GM10248 (cell line): ENCODE data around the gene CACNA1E.
"Not testable (repeated sequence)": the region's sequence is repeated elsewhere in the genome, so short reads cannot be mapped to it uniquely, and the experiment has no call there.

ENCODE experiments used
- CTCF ChIA-PET: fragments of 300-600 bp; sonication (Branson Sonifier 250); formaldehyde crosslinking; extraction: SDS; loops from one replicate; lab custom pipeline; 2021; ENCODE audit warnings: antibody characterized with exemption; lab: Yijun Ruan, JAX
- POLR2A ChIA-PET: fragments of 350-650 bp; sonication (Branson Sonifier 250); formaldehyde crosslinking; extraction: SDS; loops from one replicate; lab custom pipeline; 2020; ENCODE audit warnings: antibody characterized with exemption; lab: Yijun Ruan, JAX
- DNase-seq: peaks from one replicate; pipeline ENCODE4 v3.0.0; 2012; ENCODE audit errors: extremely low spot score
- TF ChIP-seq, protein P1 (sequence below): IDR thresholded peaks from 2 replicates; pipeline ENCODE4 v1.5.1; 2012; ENCODE audit warnings: mild to moderate bottlenecking, low read depth; ENCODE audit errors: extremely low read depth, missing control alignments, control extremely low read depth

Gene CACNA1E

DNA sequence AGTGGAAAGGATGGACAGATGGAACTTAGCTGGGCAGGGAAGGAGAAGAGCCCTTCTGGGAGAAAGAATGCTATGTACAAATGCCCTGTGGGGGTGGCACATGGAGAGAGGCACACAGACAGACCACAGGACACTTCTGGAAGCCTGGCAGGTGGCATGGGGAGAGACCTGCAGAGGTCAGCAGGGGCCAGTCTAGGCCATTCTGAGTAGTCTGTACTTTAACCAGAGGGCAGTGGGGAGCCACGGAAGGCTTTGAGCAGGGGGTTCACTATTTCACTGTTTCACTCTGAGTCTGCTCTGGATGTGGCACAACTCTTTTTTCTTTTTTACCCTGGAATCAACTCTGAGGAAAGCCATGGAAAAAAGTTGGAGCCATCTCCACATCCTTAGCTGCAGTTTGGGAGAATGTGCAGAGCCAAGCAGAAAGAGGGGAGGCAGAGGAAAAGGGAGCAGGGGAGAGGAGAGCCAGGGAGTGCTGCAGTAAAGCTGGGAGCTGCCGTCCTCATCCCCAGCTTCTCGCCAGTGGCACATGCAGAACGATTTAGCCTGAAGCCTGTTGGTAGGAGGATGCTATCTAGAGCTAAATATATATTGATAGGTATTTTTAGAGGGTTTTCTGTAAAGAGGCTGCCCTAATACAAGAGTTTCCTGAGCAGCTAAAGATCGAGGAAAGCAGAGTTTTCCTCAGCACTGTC lies 34.0 kb downstream of the CACNA1E start:
- POLR2A ChIA-PET = no interaction called here

DNA sequence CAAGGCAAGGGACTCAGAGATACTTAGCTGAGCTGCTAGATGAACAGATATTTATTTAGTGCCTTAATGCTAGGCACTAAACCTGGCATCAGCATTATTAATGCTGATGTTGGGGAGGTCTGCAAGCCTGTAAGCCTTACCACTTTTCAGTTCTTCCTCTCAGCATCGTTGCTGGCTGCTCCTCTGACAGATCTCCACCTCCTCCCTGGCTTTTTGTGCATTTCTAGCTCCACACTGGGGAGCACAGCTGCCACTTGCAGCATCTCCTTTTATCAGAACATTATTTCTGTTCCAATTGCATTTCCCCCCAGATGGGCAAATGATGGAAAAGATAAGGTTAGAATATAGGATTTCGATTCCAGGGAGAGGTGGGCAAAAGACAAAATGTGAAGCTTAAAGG lies 34.8 kb downstream of the CACNA1E start:
- ChIA-PET CTCF (interaction anchor here (1.2 to 3.8 kb wide), 6 partner anchors 9 to 418 kb away, joined by 3 to 22 read pairs (median 5); no protein-coding TSS in a partner anchor), POLR2A (no interaction called here)
- DNase-seq = no peak
- TF ChIP-seq, protein P1, sequence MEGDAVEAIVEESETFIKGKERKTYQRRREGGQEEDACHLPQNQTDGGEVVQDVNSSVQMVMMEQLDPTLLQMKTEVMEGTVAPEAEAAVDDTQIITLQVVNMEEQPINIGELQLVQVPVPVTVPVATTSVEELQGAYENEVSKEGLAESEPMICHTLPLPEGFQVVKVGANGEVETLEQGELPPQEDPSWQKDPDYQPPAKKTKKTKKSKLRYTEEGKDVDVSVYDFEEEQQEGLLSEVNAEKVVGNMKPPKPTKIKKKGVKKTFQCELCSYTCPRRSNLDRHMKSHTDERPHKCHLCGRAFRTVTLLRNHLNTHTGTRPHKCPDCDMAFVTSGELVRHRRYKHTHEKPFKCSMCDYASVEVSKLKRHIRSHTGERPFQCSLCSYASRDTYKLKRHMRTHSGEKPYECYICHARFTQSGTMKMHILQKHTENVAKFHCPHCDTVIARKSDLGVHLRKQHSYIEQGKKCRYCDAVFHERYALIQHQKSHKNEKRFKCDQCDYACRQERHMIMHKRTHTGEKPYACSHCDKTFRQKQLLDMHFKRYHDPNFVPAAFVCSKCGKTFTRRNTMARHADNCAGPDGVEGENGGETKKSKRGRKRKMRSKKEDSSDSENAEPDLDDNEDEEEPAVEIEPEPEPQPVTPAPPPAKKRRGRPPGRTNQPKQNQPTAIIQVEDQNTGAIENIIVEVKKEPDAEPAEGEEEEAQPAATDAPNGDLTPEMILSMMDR = no peak

More for the DNA sequence above, 34.0 kb downstream of the CACNA1E start:
- TF ChIP-seq, protein P1 = no peak
- CTCF ChIA-PET = interaction anchor here (1.3 to 3.8 kb wide), 6 partner anchors 8 to 419 kb away, joined by 3 to 22 read pairs (median 4); no protein-coding TSS in a partner anchor
- DNase-seq = no peak

DNA sequence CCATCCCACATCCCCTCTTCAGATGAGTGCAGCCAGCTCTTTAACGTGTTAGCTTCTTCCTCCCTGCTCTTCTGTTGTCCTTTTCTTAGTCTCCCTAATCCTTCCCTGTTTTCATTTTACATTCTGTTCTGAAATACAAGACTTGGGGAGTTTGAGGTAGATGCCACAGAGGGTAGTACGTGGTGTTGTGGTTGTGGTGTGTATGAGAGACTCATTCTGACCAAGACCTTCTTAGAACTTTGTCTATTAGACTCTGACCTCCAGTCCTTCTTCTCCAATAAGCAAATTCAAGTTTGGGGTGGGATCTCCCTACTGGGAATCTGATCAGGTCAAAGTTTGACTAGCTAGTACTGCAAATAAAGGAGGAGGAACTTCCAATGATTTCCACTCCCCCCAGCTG lies 39.5 kb downstream of the CACNA1E start:
- no peak for DNase-seq
- TF ChIP-seq, protein P1 = no peak
- ChIA-PET POLR2A (no interaction called here), CTCF (interaction anchor here (1.0 to 1.7 kb wide), 5 partner anchors 18 to 98 kb away, joined by 3 to 6 read pairs (median 3); no protein-coding TSS in a partner anchor)

DNA sequence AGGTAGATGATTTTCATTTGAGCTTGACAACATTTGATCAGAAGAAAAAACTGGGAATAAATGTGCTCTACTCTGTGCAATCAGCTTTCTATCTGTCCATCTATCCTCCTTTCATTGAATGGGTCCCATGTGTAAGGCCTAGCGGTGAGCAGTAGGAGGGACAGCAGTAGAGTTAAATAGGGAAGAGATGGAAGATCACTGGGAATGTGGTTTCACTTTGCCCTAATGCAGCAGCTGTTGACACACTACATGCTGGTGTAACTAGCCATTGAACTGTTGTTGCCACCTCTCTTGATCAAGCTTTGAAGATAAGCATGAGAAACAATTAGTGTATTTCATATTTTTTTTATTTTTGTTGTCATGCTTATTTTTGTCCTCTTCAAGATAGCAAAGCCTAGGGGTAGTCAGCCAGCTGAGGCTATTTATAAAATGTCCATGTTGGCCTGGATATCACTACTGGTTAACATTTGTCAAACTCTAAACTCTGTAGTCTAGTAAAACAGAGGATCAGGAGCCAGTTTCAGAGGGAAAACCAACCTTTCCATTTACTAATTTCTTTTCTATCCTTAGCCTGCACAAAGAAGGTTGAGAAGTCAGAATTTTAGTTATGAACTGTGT lies 41.9 kb downstream of the CACNA1E start:
- POLR2A ChIA-PET = no interaction called here
- DNase-seq = no peak
- TF ChIP-seq, protein P1 = no peak
- CTCF ChIA-PET = interaction anchor here (1.1 to 1.3 kb wide), 3 partner anchors 13 to 46 kb away, joined by 3 to 4 read pairs (median 4); no protein-coding TSS in a partner anchor

DNA sequence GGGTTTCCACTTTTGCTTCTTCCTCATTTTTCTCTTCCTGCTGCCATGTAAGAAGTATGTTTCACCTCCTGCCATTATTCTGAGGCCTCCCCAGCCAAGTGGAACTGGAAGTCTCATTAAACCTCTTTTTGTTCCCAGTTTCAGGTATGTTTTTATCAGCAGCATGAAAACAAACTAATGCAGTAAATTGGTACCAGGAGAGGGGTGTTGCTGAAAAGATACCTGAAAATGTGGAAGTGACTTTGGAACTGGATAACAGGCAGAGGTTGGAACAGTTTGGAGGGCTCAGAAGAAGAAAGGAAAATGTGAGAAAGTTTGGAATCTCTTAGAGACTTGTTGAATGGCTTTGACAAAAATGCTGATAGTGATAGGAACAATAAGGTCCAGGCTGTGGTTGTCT lies 44.9 kb downstream of the CACNA1E start:
- POLR2A ChIA-PET = not testable (repeated sequence)

DNA sequence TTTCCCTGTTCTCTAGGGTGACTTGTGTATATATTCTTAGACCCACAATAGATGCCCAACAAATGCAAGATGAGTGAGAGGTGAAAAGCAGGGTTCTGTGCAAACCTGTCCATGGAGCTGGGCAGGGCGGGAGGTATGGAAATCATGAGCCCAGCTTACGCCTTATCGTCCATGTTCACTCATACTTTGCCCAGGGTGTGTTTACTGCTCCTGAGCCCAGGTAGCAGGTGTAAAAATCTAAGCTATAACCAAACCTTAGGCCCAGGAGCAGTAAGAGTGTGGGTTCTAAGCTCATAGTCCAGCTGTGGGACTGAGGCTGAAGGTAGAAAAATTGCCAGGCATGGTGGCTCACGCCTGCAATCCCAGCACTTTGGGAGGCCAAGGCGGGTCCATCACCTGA lies 48.1 kb downstream of the CACNA1E start:
- TF ChIP-seq, protein P1 = no peak
- ChIA-PET CTCF (interaction anchor here (1.2 to 1.7 kb wide), 2 partner anchors 53 to 553 kb away, joined by 3 to 4 read pairs; no protein-coding TSS in a partner anchor), POLR2A (interaction anchor here (0.6 kb wide), 1 partner anchor 508 kb away, joined by 6 read pairs; no protein-coding TSS in a partner anchor)
- DNase-seq = no peak

More for the DNA sequence above, 44.9 kb downstream of the CACNA1E start:
- DNase-seq, CTCF ChIA-PET: not testable (repeated sequence)
